GM21576 (cell line): ENCODE results near the gene CTIF.

Experiments
- ATAC-seq: cut with Tn5 transposase; IDR thresholded peaks from one replicate; pipeline ENCODE4 v1.9.1; 2021; ENCODE audit warnings: mild to moderate bottlenecking, moderate library complexity; ENCODE audit not compliant: unreplicated experiment

Gene CTIF

DNA sequence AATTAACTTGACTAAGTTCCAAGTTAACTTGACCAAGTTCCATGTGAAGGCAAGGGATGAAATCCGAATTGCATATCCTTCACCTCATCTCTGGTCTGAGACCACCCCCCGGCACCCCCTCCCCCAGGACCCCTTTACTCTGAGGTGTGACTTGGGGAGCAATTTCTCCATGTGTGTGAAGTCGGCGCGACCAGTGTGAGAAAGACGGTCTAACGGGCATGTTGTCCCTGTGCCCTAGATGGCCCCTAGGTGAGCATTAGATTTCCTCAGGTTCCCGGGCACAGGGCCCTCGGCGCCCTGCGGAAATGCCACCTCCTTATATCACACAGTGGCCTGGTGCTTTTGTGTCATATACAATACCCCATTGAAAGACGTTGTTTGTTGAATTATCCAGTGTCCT, 137.1 kb downstream of the CTIF start:
- no peak for ATAC-seq

DNA sequence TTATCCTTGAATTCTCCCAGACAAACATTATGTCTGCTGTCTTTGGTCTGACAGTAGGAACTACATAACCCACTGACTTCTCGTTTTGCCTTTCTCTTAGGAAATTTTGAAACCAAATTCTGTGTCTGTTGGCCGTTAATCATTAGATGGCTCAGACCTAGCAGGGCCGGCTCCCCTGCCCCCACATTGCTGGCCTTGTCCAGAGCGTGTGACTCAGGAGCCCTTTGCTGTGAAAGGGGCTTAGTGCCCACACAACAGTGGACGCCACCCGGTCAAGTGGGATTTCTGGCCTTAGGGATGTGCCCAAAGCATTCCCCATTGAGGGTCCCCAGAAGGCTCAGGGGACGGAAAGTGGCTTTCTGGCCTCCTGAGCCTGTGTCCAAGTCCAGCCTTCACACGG, 137.5 kb downstream of the CTIF start:
- no peak for ATAC-seq

DNA sequence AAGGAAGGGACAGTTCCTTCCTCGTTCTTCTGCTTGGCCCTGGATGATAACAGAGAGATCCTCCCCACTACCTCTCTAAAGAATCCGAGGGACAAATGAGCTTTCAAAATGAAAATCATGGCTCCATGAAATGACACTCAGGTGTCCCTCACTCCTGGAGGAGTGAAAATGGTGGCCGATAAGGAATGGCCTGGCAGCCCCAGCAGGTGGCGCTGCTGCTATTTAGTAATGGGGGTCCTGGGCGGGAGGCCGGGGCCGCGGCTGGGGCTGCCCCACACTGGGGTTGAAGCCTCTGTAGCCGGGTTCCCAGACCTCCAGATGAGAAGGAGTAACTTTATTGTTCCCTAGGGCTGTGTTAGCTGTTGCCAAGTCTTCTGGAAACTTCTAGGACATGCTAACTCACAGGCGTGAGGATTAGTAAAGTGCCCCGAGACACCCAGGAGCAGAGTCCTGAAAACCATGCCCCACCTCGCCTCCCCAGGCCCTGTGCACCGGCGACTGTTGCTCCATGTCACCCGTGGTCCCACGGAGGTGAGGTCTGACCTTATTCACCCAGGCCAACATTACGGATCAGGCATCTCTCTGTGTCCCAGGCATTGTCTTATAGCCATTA, 138.0 kb downstream of the CTIF start:
- no peak for ATAC-seq

DNA sequence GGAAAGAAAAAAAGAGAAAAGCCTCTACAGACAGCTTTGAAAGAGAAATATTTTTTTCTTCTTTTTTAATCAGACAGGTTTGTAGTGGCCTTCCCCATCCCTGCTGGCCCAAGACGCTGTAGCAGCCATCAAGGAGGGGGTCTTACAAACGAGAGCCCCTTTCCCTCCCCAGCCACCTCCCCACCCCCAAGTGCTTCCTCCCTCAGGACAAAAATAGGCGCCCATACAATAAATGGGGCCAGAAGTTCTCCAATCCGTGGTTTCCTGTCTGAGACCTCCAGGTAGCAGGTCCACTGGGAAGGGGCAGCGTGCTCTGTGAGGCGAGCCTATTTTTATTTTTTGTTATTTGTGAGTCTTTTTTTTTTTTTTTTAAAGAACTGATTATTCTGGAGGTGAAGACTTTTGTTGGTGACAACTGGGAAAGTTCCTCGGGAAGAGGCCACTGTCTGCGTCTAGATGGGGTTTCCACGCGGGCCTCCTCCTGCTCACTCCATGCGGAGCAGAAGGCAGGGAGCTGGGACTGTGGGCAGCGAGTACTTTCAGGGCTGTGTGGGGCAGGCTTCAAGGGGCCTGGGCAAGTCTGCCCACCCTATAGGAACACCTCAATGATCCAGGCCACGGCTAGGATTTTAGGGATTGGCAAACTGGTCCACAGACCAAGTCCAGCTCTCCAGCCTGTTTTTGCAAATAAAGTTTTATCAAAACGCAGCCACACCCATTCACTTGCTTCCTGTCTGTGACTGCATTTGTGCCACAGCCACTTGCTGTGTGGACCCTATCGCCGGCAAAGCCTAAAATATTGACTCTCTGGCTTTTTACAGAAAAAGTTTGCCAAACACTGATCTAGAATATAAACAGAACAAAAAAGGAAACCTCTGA, 139.6 kb downstream of the CTIF start:
- no peak for ATAC-seq

DNA sequence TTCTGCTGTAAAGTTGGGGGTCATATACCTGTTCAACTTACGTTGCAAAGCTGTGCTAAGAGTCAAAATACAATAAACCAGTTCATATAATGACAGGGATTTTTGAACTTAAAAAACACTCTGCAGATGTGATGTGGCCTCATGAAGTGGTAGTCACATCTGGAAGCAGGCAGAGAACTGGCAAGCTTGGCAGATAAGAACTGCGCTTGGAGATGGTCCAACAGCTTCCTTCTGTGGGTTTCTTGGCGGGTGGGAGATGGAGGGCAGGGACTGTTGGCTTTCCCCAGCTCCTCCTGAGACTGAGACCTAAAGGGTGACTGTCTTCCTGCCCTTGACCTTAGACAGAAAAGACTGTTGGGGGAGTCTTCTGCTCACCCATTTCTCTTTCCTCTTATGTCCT, 140.4 kb downstream of the CTIF start:
- ATAC-seq = no peak

DNA sequence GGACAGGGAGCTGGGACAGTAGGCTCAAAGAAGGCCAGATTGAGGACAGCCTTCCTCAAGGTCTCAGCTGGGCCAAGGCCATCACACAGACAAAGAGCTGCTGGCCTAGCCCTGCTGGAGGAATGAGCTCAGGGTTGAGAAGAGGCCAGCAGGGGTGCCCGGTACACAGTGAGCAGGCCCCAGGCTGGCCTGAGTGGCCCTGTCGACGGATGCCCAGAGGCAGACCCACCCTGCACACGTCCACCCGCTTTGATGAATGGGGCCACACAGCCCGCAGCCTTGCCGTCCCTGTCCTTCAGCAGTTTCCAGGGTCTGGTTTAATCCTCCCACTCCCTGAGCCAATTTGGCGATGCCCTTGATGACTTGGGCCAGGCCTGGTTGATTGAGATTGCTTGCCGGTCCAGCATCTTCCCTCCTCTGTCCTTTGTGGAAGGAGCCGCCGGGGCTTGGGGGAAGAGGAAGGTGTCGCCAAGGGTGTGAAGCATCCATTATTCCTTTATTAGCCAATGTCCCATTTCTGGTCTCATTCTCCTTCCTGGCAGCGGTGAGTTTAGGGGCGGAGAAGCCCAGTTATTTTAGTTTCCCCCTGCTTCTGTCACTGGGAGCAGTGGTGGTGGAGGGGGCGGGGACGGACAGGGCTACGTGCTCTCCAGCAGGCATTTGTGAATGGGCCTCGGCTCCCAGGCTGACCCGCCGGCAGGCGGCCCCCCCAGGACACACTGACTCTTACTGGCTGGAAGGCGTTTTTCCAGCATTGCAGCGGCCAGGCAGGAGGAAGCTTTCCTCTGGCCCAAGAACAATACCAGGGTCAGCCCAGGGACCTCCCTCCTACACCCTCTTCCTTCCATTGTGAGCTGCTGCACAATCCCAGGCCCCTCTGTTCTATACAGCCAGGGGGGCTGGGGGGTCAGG, 141.8 kb downstream of the CTIF start:
- no peak for ATAC-seq

DNA sequence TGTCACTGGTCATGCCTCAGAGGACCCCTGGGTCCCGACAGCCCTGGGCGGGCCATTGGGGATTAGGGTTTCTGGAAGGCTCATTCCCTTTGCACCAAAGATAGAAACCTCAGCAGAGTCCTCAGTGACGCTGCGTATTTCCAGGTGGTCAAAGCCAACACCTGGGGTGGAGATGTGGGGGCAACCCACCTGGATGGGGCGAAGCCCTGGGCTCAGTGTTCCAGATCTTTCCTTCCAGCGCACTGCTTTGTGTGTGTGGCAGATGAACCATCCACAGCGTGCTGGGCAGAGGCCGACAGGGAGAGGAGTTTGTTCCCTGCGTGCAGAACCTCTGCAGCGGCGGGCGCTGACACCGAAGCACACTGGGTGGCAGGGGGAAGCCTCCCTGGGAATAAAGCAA, 143.9 kb downstream of the CTIF start:
- no peak for ATAC-seq

GRCh38 chr18:48683197-48683596, 144.4 kb downstream of the CTIF start:
- no peak for ATAC-seq

DNA sequence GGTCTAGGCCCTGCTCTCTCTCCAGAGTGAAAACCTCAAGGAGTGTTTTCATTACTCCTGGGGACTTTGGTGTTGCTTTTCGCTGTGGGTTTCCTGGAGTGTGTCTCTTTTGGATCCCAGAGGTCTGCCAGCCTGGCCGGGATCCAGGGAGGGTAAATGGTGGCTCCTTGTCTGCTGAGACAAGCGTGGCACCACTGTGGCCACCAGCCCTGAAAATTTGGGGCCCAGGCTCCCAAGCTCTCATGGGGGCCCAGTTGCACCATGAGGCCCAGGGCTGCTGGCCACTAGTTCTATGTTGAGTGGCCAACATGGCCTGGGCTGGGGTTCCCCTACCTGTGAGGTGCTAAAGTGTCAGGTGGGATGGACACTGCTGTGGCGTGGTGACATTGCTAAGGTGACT, 144.8 kb downstream of the CTIF start:
- ATAC-seq = no peak

DNA sequence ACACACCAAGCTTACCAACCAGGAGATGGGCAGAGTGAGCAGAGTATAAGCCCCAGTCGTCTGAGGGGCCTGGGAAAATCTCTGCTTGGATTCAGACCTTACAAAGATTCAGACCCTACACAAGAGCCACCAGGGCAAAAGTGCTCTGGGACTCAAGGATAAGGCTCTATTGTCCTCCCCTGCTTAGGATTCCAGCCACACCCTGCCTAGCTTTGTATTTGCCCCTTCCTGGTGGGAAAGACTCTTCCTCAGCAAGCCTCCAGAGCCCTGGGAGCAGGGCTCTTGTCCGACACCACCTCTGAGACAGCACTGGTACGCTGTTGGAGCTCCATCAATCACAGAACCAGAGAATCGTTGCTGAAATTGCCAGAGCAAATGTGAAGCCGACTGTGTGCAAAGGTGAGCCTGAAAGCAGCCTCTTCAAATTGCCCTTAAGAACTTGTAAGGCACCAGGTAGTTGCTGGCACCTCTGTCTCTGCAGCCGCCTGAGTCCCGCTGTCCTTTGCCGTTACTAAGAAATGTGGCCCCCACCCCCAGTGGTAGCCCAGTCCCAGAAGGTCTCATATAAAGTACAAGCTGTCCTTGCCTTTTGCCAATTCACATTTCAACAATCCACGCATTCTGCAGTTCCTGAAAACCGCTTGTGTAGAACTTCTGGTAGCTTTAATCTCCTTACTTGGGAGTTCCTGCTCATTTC, 148.7 kb downstream of the CTIF start:
- ATAC-seq = no peak

- no peak for ATAC-seq
Observed at GRCh38 chr18:48688961-48689360, 150.1 kb downstream of the CTIF start.

GRCh38 chr18:48689548-48689947, 150.7 kb downstream of the CTIF start:
- no peak for ATAC-seq

- ATAC-seq = no peak
Observed at GRCh38 chr18:48690494-48690893, 151.7 kb downstream of the CTIF start.

GRCh38 chr18:48693006-48693405, 154.2 kb downstream of the CTIF start:
- ATAC-seq = no peak

- ATAC-seq = no peak
Observed at GRCh38 chr18:48693625-48694262, 154.9 kb downstream of the CTIF start.

DNA sequence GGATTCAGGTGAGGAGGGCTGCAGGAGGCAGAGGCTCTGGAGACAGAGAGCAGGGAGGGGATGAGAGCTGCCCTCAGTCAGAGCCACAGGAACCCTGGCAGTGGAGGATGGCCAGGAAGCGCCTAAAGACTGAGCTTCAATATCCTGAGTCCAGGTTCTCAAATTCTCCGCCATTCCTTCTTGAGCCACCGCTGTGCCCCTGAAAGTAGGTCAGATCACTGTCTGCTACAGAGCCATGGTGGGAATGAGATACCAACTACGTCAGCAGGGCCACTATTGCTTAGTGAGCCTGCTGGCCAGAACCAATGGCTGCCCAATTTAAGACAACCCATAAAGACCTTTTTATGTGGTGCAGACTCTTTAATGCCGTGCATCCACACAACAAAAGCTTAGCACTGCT, 155.5 kb downstream of the CTIF start:
- no peak for ATAC-seq

GRCh38 chr18:48695671-48696070, 156.8 kb downstream of the CTIF start:
- ATAC-seq = no peak

GRCh38 chr18:48696218-48696617, 157.4 kb downstream of the CTIF start:
- ATAC-seq = no peak

DNA sequence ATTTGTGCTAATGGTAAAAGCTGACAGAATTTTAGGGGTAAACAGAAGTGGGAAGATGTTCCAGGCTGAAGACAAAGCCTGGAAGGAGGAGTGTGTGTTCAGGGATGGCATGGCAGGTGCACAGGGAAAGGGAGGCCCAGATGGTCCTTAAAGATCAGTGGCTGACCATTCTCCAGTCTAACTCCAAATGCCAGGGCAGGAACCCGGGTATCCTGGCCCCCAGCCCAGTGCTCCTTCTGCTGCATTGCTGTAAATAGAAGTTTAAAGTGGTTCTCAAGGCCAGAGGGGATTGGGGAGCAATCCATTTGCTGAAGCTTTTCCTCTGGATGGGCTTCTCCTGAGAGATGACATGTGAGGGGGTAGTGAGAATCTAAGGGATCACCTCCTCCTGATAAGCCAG, 158.6 kb downstream of the CTIF start:
- no peak for ATAC-seq

GRCh38 chr18:48698707-48699106, 159.9 kb downstream of the CTIF start:
- no peak for ATAC-seq
